ENCODE measurements around the gene FBXO34. TPM values are rescaled to one million over a fixed set of nuclear protein-coding genes. Genes with fewer than 3 reads are reported as not detected.

Gene FBXO34
- total RNA-seq, 2 experiments from 2014 or later = 26.3 to 28.8 TPM

- POLR2A ChIA-PET = interaction anchor here (0.5 to 1.4 kb wide), 5 partner anchors 9 to 1169 kb away, joined by 3 to 5 read pairs (median 3); no protein-coding TSS in a partner anchor
- H3K27ac ChIP-seq (ENCODE audit: low read depth, low read length, poor library complexity, severe bottlenecking) = no peak overlapping the region
These were observed 103.5 kb downstream of the FBXO34 start for GRCh38 chr14:55374771-55375170.

GRCh38 chr14:55377236-55377635 is 106.0 kb downstream of the FBXO34 start:
- intact Hi-C loops (cut with micrococcal nuclease; ENCODE audit: unreplicated experiment) = no loop called here
- no peak overlapping the region for H3K4me2 ChIP-seq (ENCODE audit: low read length)
- H2AFZ ChIP-seq (ENCODE audit: low read length) = no peak overlapping the region
- H3K9me2 ChIP-seq (ENCODE audit: insufficient read depth, low read length) = no peaks in the 10 kb centered on the region
- TF ChIP-seq EZH2phosphoT487 (IDR thresholded peaks at IDR 0.05; ENCODE audit: borderline replicate concordance, low read depth, low read length) (no peak), CTCF (conservative IDR thresholded peaks at IDR 0.05; ENCODE audit: low read length) (no peak)
- no peak for DNase-seq (ENCODE audit: low spot score)
- H3K36me3 ChIP-seq (ENCODE audit: insufficient read depth, low read length) = peaks cover 19% of the 10 kb centered on the region
- H3K4me1 ChIP-seq (ENCODE audit: insufficient read depth, low read length, poor library complexity, severe bottlenecking) = no peaks in the 10 kb centered on the region
- no peak overlapping the region for H3K27ac ChIP-seq (ENCODE audit: low read depth, low read length, poor library complexity, severe bottlenecking)
- no peaks in the 10 kb centered on the region for H4K20me1 ChIP-seq (ENCODE audit: insufficient read depth, low read length)
- no peak overlapping the region for H3K4me3 ChIP-seq (ENCODE audit: low read depth, low read length, poor library complexity, severe bottlenecking)
- no peaks in the 10 kb centered on the region for H3K79me2 ChIP-seq (ENCODE audit: insufficient read depth, low read depth, low read length)
- ChIA-PET POLR2A (interaction anchor here (0.8 to 1.2 kb wide), 3 partner anchors 10 to 980 kb away, joined by 3 to 4 read pairs (median 3); no protein-coding TSS in a partner anchor), CTCF (ENCODE audit: unreplicated experiment) (no interaction called here)
- BruUV-seq (replicated peaks) = no TSS peak
- H3K9me3 ChIP-seq (ENCODE audit: low read length) = no peaks in the 10 kb centered on the region

More at GRCh38 chr14:55374771-55375170, 103.5 kb downstream of the FBXO34 start:
- Histone ChIP-seq H3K79me2 (ENCODE audit: insufficient read depth, low read depth, low read length) (no peaks in the 10 kb centered on the region), H3K4me3 (ENCODE audit: low read depth, low read length, poor library complexity, severe bottlenecking) (no peak overlapping the region), H3K9me3 (ENCODE audit: low read length) (no peaks in the 10 kb centered on the region), H3K9me2 (ENCODE audit: insufficient read depth, low read length) (no peaks in the 10 kb centered on the region), H3K36me3 (ENCODE audit: insufficient read depth, low read length) (peaks cover 11% of the 10 kb centered on the region), H3K4me2 (ENCODE audit: low read length) (no peak overlapping the region), H3K4me1 (ENCODE audit: insufficient read depth, low read length, poor library complexity, severe bottlenecking) (no peaks in the 10 kb centered on the region), H4K20me1 (ENCODE audit: insufficient read depth, low read length) (no peaks in the 10 kb centered on the region), H2AFZ (ENCODE audit: low read length) (no peak overlapping the region)
- intact Hi-C loops (cut with micrococcal nuclease; ENCODE audit: unreplicated experiment) = no loop called here
- DNase-seq (ENCODE audit: low spot score) = no peak
- CTCF ChIA-PET (ENCODE audit: unreplicated experiment) = no interaction called here
- BruUV-seq (replicated peaks) = no TSS peak
- TF ChIP-seq CTCF (conservative IDR thresholded peaks at IDR 0.05; ENCODE audit: low read length) = no peak
- no peak for TF ChIP-seq EZH2phosphoT487 (IDR thresholded peaks at IDR 0.05; ENCODE audit: borderline replicate concordance, low read depth, low read length)

GRCh38 chr14:55381040-55381439 is 109.8 kb downstream of the FBXO34 start:
- no TSS peak for BruUV-seq (replicated peaks)

More at GRCh38 chr14:55381040-55381439, 109.8 kb downstream of the FBXO34 start:
- H4K20me1 ChIP-seq (ENCODE audit: insufficient read depth, low read length) = no peaks in the 10 kb centered on the region
- no peaks in the 10 kb centered on the region for H3K9me2 ChIP-seq (ENCODE audit: insufficient read depth, low read length)
- POLR2A ChIA-PET = interaction anchor here (1.1 kb wide), 2 partner anchors 12 to 153 kb away, joined by 3 read pairs; no protein-coding TSS in a partner anchor
- no peaks in the 10 kb centered on the region for H3K79me2 ChIP-seq (ENCODE audit: insufficient read depth, low read depth, low read length)
- H3K4me2 ChIP-seq (ENCODE audit: low read length) = no peak overlapping the region
- H3K9me3 ChIP-seq (ENCODE audit: low read length) = no peaks in the 10 kb centered on the region
- no peak for DNase-seq (ENCODE audit: low spot score)
- CTCF ChIA-PET (ENCODE audit: unreplicated experiment) = no interaction called here
- TF ChIP-seq EZH2phosphoT487 (IDR thresholded peaks at IDR 0.05; ENCODE audit: borderline replicate concordance, low read depth, low read length) (no peak), CTCF (conservative IDR thresholded peaks at IDR 0.05; ENCODE audit: low read length) (no peak)
- intact Hi-C loops (cut with micrococcal nuclease; ENCODE audit: unreplicated experiment) = no loop called here
- no peak overlapping the region for H3K4me3 ChIP-seq (ENCODE audit: low read depth, low read length, poor library complexity, severe bottlenecking)
- no peak overlapping the region for H3K27ac ChIP-seq (ENCODE audit: low read depth, low read length, poor library complexity, severe bottlenecking)
- no peak overlapping the region for H2AFZ ChIP-seq (ENCODE audit: low read length)
- peaks cover 12% of the 10 kb centered on the region; the same call in 1 of the 2 replicates for H3K36me3 ChIP-seq (ENCODE audit: insufficient read depth, low read length)
- no peaks in the 10 kb centered on the region for H3K4me1 ChIP-seq (ENCODE audit: insufficient read depth, low read length, poor library complexity, severe bottlenecking)
